ENCODE results near the gene CLDN9.
A peak's percentile ranks its signal among the peaks of the same experiment; 100 is the strongest.

Gene CLDN9

GRCh38 chr16:3013998-3014690 is 1.4 kb downstream of the CLDN9 start:
- POLR2A ChIA-PET, result no interaction called here
- no peak for TF ChIP-seq CTCF (IDR thresholded peaks at IDR 0.05; ENCODE audit: control extremely low read depth, extremely low read depth, low read depth, missing control alignments)
- DNase-seq (ENCODE audit: extremely low spot score), result no peak
- CTCF ChIA-PET, result interaction anchor here (1.1 to 1.4 kb wide), 2 partner anchors 12 to 14 kb away, joined by 3 to 4 read pairs; no protein-coding TSS in a partner anchor

GRCh38 chr16:3014971-3015370 is 2.2 kb downstream of the CLDN9 start:
- ChIA-PET POLR2A (no interaction called here), CTCF (interaction anchor here (1.1 to 1.4 kb wide), 2 partner anchors 13 kb away, joined by 3 to 4 read pairs; no protein-coding TSS in a partner anchor)
- DNase-seq (ENCODE audit: extremely low spot score), result no peak
- TF ChIP-seq CTCF (IDR thresholded peaks at IDR 0.05; ENCODE audit: control extremely low read depth, extremely low read depth, low read depth, missing control alignments), result no peak

GRCh38 chr16:3015865-3016521 is 3.3 kb downstream of the CLDN9 start:
- CTCF ChIA-PET, result no interaction called here
- POLR2A ChIA-PET, result no interaction called here
- no peak for TF ChIP-seq CTCF (IDR thresholded peaks at IDR 0.05; ENCODE audit: control extremely low read depth, extremely low read depth, low read depth, missing control alignments)
- no peak for DNase-seq (ENCODE audit: extremely low spot score)

GRCh38 chr16:3017344-3017743 is 4.6 kb downstream of the CLDN9 start:
- ChIA-PET CTCF (interaction anchor here (1.1 to 3.3 kb wide), 2 partner anchors 11 to 14 kb away, joined by 3 to 16 read pairs; no protein-coding TSS in a partner anchor), POLR2A (no interaction called here)
- no peak for TF ChIP-seq CTCF (IDR thresholded peaks at IDR 0.05; ENCODE audit: control extremely low read depth, extremely low read depth, low read depth, missing control alignments)
- no peak for DNase-seq (ENCODE audit: extremely low spot score)

- DNase-seq (ENCODE audit: extremely low spot score), result no peak
- peak; percentile 21 for TF ChIP-seq CTCF (IDR thresholded peaks at IDR 0.05; ENCODE audit: control extremely low read depth, extremely low read depth, low read depth, missing control alignments)
- POLR2A ChIA-PET, result no interaction called here
- CTCF ChIA-PET, result interaction anchor here (1.1 to 15.9 kb wide), 5 partner anchors 10 to 112 kb away, joined by 3 to 231 read pairs (median 16); no protein-coding TSS in a partner anchor
Measured at GRCh38 chr16:3017794-3018506, 5.2 kb downstream of the CLDN9 start, which contains the start of gene CLDN6. TSS of gene CLDN6 (minus strand) at chr16:3018183. CDS start at chr16:3016021, 2,162 bp downstream.

- POLR2A ChIA-PET, result interaction anchor here (0.6 to 1.2 kb wide), 2 partner anchors 29 to 74 kb away, joined by 3 read pairs; no protein-coding TSS in a partner anchor
- CTCF ChIA-PET, result interaction anchor here (1.1 to 15.9 kb wide), 7 partner anchors 8 to 93 kb away, joined by 3 to 231 read pairs (median 4); no protein-coding TSS in a partner anchor
- TF ChIP-seq CTCF (IDR thresholded peaks at IDR 0.05; ENCODE audit: control extremely low read depth, extremely low read depth, low read depth, missing control alignments), result no peak
- DNase-seq (ENCODE audit: extremely low spot score), result no peak
Measured at GRCh38 chr16:3019594-3020246, 7.0 kb downstream of the CLDN9 start.

Data from GM10248 (cell line).